ENCODE data around the gene CYB561D2.

CYB561D2 gene

DNA sequence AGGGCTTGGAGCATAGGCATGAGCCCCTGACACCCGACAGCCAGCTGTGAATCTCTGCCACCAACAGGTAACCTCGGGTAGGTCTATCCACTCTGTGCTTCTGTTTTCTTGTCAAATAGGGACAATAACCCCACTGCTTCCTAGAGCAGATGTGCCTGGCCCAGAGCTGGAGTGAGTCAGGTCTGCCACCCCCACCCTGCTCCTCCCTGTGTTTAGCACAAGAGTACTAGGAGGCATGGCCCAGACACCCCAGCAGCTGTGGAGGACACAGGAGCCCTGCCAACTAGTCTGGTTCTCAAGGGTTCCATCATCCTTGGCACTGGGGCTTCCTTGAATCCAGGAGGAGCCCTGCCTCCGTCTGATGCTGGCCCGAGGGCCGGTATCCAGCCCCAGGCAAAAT is 42.4 kb downstream of the CYB561D2 start:
- no peak for DNase-seq

DNA sequence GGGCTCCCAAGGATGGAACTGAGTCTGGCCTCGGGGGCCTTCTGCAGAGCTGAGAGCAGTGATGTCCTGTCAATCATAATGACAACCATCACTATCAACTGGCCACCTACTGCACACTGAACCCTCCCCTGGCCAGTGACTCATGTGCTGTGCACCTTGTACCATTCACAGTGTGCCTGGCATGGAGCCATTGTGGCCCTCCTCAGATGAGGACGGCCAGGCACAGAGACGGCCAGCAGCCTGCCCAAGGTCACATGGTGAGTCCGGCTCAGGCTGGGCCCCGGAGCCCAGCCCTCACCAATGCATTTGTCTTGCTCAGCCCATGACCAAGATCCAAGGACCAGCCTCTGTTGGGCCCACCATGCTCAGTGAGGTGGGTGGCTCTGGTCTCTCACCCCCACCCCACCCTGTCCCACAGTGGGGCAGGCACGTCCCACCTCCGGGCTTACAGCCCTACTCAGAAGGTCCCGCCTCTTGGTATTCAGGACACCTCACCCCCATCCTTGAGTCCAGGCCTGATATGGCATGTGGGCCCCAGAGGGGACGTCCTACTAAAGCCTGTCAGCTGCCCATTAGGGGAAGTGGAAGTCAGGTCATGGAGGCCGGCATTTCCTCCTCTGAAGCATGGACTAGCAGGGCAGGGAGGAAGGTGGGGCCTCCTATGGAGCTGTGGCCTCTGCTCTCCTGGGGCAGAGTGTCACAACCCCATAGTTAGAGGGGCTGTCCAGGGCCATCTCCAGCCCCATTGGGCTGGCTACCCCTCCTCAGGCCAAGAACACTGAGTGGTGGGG is 44.6 kb downstream of the CYB561D2 start:
- DNase-seq, result no peak

GRCh38 chr3:50396502-50396901 is 45.8 kb downstream of the CYB561D2 start:
- no peak for DNase-seq

DNA sequence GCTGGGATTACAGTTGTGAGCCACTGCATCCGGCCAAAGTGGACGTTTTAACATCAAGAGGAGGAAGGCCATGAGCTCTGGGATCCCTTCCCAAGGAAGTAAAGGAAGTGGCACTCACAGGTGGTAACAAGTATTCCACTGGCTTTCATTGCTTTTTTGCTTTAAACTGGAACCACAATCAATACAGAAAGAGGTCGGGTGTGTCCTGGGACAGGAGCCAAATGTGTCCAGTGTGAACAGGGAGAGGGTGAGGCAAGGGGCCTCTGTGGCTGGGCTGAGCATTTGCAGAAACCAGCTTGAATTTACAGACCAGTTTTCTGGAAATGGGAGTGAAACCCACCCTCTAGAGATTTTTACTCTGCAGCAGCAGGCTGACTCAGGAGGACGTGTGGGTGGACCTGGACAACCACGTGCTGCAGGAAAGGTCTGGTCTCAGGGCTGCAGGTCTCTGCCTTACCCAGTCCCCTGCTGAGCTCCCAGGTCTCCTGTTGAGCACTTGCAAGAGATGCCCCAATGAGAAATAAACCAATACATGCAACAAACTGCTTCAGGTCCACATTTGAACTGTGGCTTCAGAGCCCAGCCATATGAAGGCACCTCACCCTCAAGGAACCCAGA is 51.4 kb downstream of the CYB561D2 start:
- DNase-seq, result no peak
